DMS 273 (cell line): ENCODE measurements around the gene GULP1.
"Not testable (repeated sequence)": the region's sequence is repeated elsewhere in the genome, so short reads cannot be mapped to it uniquely, and the experiment has no call there.

Experiments
- DNase-seq: peaks from one replicate; lab custom pipeline; 2025; ENCODE audit not compliant: unreplicated experiment; lab: John Stamatoyannopoulos, UW

The GULP1 gene

GRCh38 chr2:188466078-188466477 lies 174.4 kb downstream of the GULP1 start:
- DNase-seq, result not testable (repeated sequence)

GRCh38 chr2:188466761-188467160 lies 175.1 kb downstream of the GULP1 start:
- no peak for DNase-seq

GRCh38 chr2:188471166-188471565 lies 179.5 kb downstream of the GULP1 start:
- DNase-seq, result no peak

- DNase-seq, result no peak
Measured at GRCh38 chr2:188473306-188473705, 181.6 kb downstream of the GULP1 start.

GRCh38 chr2:188474316-188474715 lies 182.6 kb downstream of the GULP1 start:
- no peak for DNase-seq

- DNase-seq, result peak; percentile 12
Measured at GRCh38 chr2:188475945-188476344, 184.3 kb downstream of the GULP1 start.

GRCh38 chr2:188477564-188478103 lies 186.0 kb downstream of the GULP1 start:
- DNase-seq, result no peak

- no peak for DNase-seq
Measured at GRCh38 chr2:188478724-188479123, 187.1 kb downstream of the GULP1 start.

- DNase-seq, result no peak
Measured at GRCh38 chr2:188481474-188481873, 189.8 kb downstream of the GULP1 start.

- no peak for DNase-seq
Measured at GRCh38 chr2:188485496-188485895, 193.8 kb downstream of the GULP1 start.

GRCh38 chr2:188492751-188493150 lies 201.1 kb downstream of the GULP1 start:
- no peak for DNase-seq

GRCh38 chr2:188494906-188495305 lies 203.2 kb downstream of the GULP1 start:
- no peak for DNase-seq

- no peak for DNase-seq
Measured at GRCh38 chr2:188495969-188496431, 204.3 kb downstream of the GULP1 start.

GRCh38 chr2:188497726-188498125 lies 206.1 kb downstream of the GULP1 start:
- DNase-seq, result no peak

GRCh38 chr2:188503975-188504374 lies 212.3 kb downstream of the GULP1 start:
- no peak for DNase-seq

GRCh38 chr2:188506843-188507242 lies 215.2 kb downstream of the GULP1 start:
- DNase-seq, result no peak

- DNase-seq, result peak; percentile 10
Measured at GRCh38 chr2:188511346-188511745, 219.7 kb downstream of the GULP1 start.

- peak; percentile 70 for DNase-seq
Measured at GRCh38 chr2:188512456-188512855, 220.8 kb downstream of the GULP1 start.

GRCh38 chr2:188515918-188516317 lies 224.2 kb downstream of the GULP1 start:
- DNase-seq, result no peak

GRCh38 chr2:188517549-188518215 lies 226.0 kb downstream of the GULP1 start:
- DNase-seq, result no peak

- DNase-seq, result no peak
Measured at GRCh38 chr2:188518381-188518780, 226.7 kb downstream of the GULP1 start.

- DNase-seq, result no peak
Measured at GRCh38 chr2:188519136-188519535, 227.5 kb downstream of the GULP1 start.

GRCh38 chr2:188522517-188522916 lies 230.8 kb downstream of the GULP1 start:
- DNase-seq, result no peak
